Activated naive CD4-positive, alpha-beta T cell treated with Interleukin-2 at 50 U/mL for 16 hours (primary cell): ENCODE data around the gene OR4C46.
"Not testable (repeated sequence)": the region's sequence is repeated elsewhere in the genome, so short reads cannot be mapped to it uniquely, and the experiment has no call there.

Experiments
- DNase-seq: peaks from one replicate; pipeline ENCODE4 v3.0.0-alpha.2; 2020

The OR4C46 gene

GRCh38 chr11:54603898-54604297, at the start of gene OR4C46:
Gene OR4C46 (minus strand): TSS chr11:54603998. CDS start chr11:54603998, 0 bp downstream.
- no peak for DNase-seq

- DNase-seq, result not testable (repeated sequence)
These were observed 41.8 kb upstream of the OR4C46 start for GRCh38 chr11:54645606-54646005.

- DNase-seq, result not testable (repeated sequence)
These were observed 42.4 kb downstream of the OR4C46 start for GRCh38 chr11:54561439-54561838.

- DNase-seq, result no peak
These were observed 44.9 kb downstream of the OR4C46 start for GRCh38 chr11:54558919-54559318.

- no peak for DNase-seq
These were observed 45.4 kb downstream of the OR4C46 start for GRCh38 chr11:54558407-54558806.
